ENCODE results near the gene CXCL10.
"Not testable (repeated sequence)": the region's sequence is repeated elsewhere in the genome, so short reads cannot be mapped to it uniquely, and the experiment has no call there.

CXCL10 gene

DNA sequence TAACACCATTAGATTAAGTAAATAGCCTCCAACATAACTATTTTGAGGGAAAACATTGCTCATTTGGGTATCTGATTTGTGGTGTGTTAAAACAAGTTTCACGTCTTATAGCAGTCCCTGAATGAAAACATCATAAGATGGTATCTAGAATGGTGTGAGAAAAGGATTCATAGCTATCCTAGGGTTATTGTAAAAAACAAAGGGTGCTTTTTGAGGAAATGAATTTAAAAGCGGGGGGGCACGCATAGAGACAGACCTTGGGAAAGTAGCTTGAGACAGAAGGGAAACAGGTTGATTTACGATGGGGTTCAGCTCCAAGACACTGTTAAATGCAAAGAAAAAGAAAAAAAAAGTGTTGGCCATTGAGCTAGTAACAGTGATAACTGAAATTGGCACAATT, 768 bp upstream of the CXCL10 start:
- no peak for DNase-seq

DNA sequence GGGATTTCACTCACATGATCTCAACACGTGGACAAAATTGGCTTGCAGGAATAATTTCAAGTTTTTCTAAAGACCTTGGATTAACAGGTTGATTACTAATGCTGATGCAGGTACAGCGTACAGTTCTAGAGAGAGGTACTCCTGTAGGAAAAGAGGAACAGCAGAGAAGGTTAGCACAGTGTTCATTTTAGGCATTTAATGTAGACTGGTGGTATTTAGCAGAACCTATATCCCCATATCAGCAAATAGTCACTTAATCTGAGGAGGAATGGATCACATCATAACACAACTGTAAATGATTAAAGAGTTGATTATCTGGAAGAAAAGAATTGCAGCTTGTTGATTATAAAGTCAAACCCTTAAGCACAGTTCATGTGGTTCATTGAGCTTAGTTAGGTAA, 620 bp downstream of the CXCL10 start:
- DNase-seq, result no peak

DNA sequence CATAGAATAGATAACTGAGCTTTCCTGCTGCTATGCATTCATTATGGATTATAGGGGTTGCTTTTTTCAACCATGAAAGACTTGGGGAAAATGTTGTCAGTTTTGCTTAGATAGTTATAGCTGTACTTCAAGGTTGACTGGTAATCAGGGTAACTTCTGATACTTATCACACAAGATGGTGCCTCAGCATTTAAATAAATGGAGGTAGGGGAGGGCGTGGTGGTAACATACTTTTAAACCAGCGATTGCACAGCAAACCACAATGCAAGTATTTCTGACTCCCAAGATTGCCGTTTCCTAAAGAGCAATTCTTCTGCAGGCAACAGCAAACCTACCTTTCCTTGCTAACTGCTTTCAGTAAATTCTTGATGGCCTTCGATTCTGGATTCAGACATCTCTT, 1.3 kb downstream of the CXCL10 start:
- DNase-seq, result no peak

DNA sequence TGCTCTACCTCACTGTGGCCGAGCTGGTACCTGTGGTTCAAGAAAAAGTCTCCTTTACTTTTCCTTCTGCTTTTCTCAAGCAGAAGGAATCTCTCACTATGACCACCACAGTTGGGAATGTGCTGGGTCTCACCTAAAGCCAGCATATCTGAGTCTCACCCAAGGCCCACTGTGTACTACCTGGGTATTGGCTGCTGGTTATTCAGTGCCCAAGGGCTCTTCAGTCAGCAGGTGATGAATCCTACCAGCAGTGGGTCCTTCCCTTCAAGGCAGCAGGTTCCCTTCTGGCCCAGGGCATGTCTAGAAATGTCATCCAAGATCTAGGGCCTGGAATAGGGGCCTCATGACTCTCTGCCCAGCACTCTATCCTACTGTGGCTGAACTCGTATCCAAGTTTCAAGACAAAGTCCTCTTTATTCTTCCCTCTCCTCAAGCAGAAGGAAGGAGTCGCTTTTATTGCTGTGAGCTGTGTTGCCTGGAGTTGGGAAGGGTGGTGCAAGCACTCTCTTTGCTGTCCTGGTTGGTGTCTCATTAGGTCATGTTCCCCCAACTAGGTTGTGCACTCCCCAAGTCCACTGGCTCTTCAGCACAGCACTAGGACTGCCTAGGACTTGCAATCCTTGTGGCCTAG, 6.1 kb downstream of the CXCL10 start:
- DNase-seq, result no peak

DNA sequence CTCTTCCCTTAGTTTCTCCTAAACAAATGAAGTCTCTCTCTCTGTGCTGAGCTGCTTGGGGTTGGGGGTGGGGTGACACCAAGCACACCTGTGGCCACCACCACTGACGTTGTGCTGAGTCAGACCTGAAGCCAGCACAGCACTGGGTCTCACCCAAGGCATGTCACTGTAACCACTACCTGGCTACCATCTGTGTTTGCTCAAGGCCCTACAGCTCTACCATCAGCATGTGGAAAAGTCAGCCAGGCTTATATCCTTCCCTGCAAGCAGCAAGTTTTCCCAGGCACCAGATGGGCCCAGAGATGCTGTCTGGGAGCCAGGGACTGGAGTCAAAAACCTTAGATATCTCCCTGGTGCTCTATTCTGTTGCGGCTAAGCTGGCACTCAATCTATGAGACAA, 6.9 kb downstream of the CXCL10 start:
- no peak for DNase-seq

DNA sequence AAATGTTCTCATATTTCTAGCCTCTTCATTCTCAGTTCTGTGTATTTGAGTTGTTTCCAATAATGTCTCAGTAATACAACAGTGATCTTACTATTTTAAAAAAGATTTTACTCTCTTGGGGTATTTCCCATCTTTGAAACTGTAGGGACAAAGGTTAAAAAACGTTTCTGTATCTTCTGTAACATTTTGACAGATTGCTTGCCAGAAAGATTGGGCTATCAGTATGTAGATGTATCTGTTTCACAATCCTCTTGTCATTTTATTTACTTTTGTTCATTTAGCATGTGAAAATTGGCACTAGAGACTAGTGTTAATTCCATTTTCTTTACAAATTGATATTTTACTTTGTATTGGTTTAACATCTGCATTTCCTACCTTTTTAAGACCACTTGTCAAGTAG, 9.8 kb downstream of the CXCL10 start:
- DNase-seq, result no peak

DNA sequence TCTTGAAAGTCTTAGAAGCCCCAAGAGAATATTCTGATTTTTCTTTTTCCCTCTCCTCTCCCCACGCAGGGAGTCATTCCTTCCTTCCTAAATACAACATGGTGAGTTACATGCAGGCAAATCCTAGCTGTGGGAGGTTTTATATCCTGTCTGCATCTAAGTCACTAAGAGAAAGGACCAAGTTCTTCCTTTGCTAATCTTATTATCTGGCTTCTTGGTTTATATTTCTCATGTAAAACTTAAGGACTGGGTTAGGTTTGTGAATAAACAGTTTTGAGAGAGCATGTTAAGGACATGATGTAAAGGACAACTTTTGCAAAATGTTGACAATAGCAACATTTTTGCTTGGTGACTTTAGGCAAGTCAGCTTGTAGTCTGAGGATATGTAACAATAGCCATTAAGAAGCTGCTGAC, 10.9 kb downstream of the CXCL10 start:
- DNase-seq, result no peak

DNA sequence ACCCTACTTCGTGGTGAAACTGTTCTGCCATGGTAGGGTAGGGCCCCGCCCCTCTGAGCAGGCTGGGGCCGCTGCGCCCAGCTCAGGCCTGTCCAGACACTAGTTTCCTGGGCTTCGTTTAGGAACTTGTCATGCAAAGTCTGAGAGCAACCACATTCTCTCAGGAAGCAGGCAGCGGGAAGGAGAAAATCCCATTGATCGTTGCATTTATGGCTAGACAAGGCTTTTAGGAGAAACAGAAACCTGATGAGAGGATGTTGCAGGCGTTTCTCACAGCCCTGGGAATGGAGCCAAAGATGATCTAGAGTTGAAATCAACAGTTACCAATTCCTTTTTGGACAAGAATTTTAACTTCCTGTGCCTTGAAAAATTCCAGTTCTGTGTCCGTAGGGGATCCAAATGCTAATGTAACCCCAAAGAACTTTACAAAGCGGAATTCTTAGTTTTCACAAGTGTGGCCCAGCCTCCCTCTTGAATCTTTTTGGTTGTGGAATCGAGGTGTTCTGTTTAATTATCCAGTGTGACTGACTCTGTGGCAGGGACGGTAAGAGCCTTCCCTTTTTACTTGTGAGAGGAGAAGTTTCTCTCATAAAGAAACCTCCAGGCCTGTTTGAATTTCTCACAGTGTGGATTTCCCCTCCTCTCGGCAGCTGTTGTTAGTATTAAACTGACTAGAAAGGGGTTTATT, 11.5 kb downstream of the CXCL10 start:
- no peak for DNase-seq

DNA sequence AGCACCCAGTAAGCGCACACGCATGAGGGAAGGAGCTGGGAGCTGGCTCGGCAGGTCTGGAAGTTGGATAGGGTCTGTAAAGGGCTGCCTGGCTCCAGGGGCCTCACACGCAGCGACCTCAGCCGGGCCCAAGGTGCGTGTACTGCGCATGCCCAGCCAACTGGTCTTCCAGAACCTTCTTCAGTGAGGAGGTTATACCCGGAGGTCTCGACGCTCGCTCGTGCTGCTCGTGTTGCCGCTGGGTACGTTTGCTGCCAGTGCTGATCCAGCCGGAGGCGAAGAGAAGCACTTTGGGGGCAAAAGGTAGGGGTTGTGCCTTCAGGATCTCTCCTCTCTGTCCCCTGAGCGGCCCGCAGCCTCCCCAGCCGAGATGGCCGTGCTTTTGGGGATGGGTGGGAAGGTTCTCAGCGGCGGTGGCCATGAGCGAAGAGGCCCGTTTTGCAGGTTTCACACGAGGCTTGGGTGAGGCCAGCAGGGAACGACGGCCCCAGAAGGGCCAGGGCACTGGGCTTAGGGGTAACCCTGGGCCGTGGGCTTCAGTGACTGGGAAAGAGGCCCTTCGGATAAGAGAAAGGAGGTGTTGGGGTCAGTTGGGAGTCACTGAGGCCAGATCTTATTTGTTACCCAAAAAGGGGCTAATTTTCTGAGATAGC, 12.2 kb downstream of the CXCL10 start:
- DNase-seq, result no peak

DNA sequence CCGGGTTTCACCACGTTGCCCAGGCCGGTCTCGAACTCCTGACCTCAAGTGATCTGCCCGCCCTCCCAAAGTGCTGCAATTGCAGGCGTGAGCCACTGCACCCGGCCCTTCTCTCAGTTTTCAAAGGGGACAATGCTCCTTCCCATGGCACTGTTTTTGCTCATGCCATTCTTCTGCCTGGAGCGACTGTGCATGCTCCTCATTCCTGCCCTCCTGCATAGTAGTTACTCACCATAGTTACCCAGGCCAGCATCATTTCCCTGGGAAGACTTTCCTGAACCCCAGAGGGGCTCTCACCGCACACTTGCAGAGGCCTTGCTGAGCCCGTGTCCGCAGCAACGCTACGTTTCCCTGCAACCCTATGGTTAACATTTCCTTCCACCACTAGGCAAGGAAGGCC, 12.7 kb downstream of the CXCL10 start:
- no peak for DNase-seq

DNA sequence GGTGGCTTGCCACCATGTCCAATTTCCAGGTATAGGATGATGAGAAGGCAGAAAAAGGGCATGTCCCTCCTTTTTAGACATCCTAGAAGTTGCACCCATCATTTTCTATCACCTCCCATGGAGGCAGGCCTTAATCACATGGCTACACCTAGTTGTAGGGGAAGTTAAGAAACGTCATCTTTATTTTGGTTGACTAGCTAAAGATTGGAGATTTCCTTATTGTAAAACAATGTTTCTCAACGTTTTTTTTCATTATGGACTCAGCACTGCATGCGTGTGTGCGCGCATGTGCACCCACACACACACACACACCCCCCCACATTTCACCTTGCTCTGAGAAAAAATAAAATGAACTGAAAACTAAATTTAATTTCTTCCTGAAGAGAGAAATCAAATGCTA, 14.0 kb downstream of the CXCL10 start:
- DNase-seq, result no peak

DNA sequence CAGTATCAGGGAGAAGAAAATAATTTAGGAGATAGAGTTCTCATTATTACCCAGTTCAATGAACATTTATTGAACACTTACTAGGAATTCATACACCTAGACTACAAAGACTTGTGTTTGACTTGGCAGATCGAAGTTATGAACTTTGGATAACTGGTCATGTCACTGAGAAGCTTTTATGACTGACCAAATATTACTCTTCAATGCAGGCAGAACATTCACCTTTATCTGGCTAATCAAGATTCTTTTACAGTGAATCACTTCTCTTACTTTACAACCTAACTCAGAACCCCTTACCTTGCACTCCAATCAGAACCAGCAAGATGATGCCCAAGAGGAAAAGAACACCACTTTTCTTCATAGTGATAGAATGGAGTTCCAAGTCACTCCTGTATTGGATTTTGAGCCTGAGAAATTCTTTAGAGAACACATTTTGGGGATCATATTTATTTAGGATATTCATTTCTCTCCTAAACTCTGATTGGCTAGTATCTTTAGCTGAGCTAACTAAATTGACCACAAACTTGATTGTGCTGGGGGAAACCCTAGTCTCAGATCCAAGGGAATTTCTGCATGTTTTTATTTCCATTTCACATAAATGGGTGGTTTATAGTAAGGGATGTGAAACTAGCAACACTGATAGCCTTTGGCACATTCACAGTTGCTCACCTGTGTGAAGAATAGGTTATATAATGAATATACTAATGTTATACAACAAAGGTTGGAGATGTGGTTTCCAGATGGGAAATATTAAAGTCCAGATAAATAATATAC, 16.0 kb downstream of the CXCL10 start, which contains the start of gene CXCL9:
Gene CXCL9 (minus strand): TSS at position 421 of the 774 bp plus-strand sequence. CDS start 60 bp downstream, at position 361.
- no peak for DNase-seq

DNA sequence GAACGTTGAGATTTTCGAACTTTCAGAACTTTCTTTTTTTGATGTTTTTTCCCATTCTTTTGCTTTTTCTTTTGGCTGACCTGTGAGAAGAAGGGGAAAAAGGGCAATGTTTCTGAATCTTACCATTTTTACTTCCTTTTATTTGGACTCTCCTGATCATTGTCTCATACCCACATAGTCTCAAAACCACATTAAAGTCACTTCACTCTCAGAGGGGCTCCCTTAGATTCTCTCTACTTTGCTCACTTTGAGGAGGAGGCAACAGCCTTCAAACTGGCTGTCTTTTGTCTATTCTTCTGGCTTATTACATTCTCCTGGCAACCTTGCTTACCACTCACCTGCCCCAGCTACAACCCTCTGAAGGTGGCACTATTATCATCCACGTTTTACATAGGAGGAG, 19.7 kb downstream of the CXCL10 start:
- no peak for DNase-seq

DNA sequence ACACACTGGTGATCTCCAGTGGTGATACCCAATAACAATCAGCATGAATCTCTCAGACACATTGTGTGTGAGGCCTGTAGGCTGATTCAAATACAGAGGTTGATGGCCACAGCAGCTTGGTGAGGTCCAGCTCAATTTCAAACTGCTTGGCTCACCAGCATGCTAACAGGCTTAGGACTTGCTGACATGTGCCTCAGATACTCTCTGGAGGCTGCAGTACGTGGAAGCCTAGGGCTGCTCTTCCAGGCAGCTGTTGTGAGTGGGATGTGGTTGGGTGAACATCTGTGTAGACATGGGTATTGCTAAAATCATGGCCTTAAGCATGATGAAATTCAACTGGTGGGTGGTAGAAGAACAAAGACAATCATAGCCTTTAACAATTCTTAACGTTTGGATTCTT, 20.3 kb downstream of the CXCL10 start:
- peak; percentile 96 for DNase-seq

DNA sequence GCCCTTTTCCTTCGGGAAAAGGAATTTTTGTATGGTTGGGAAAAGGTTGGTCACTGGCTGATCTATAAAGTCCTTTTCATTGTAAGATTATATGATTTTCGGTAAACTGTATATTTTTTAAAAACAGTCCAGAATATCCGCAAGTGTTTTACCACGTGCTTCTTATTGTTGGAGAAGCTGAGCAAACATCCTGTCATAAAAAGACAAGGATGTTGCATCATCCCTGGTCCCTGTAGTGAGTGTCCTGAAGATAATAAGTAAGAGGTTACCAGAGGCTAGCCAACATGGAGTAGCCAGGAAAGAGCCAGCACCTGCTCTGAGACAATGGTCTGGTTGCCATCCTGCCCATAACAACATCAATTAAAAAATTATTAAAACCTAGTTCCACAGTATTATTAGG, 21.1 kb downstream of the CXCL10 start:
- DNase-seq, result peak; percentile 87

DNA sequence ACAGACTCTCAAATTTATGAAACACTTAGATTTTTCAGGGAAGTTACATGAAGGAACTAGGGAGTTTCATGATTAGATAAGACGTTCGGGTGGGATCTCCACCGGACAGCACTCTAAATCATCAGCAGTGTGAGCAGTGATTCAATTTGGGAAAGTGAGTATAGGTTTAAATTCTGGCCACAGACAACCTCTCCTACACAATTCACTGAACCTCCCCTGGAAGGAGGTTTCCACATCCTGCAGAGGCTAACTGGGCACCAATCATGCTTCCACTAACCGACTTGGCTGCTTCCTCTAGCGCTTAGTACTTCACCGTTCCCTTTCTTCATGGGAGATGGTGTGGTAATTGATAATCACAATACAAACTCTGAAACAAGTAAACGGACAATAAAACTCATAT, 21.6 kb downstream of the CXCL10 start:
- peak; percentile 77 for DNase-seq

DNA sequence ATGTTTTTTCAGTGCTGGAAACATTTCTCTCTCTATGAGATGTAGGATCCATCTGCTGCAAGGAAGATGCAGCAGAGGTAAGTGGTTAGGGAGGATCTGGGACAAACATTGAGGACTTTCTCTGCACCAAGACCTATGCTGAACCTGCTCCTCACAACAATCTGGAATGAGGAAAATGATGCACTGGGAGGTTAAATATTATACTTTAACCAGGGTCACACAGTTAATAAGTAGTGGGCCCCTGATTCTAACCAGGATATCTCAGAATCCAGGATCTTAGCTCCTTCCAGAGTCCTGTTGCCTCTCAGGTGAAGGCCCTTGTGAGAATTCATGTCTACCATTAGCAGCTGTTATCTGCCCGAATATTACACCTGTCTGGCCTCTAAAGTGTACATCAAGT, 23.0 kb downstream of the CXCL10 start:
- DNase-seq, result no peak

DNA sequence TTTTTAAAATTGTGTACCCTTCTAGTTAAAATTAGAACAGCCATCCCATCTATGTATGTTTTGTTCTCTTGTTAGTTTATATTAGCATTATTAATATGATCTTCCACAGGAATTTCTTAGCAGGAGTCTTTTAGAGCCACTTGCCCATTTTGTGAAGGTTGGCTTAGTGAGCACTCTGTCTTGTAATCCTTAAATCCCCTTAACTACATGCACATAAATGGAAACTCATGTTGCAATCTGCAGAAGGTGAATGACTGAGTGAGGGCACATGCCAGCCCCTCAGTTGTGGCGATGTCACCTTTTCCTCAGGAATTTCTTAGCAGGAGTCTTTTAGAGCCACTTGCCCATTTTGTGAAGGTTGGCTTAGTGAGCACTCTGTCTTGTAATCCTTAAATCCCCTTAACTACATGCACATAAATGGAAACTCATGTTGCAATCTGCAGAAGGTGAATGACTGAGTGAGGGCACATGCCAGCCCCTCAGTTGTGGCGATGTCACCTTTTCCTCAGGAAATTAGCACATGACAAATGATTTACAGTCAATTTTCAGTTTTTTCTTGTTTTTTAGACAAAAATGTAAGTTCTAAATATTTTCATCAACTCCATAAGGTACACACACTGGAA, 24.7 kb downstream of the CXCL10 start:
- DNase-seq, result not testable (repeated sequence)

DNA sequence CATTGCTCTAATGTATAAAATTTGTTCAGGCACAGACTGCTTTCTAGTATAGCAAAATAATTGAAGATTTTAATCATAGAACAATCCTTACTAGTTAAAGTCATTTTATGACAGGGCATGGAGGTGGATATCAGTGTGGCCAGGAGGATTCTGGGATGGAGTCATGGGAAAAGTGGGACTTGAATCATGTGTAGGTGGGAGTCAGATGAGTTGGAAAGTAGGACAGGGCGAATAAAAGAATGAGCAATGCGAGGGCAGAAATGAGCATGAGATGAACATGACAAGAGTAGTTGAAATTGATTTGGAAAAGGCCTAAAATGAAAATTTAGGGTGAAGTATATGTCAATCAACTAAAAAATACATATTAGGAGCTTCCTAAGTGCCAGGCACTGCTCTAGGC, 25.4 kb downstream of the CXCL10 start:
- no peak for DNase-seq

DNA sequence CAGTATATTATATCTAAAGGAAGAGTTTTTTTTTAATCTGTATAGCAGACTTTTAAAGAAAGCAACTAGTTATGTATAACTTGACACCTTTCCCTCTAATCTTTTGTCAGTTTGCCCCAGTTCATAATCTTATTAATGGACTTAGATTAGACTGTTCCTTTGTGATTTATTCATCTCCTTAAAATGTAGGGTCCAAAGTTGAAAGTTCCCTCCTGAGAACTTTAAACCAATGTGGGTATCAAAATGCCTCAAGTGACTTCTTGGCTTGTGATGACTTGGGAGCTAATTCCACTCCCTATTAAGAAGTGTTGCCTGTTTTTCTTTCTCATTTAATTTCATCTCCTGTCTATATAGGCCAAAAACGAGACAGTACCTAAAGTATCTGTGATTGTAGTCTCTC, 26.2 kb downstream of the CXCL10 start:
- no peak for DNase-seq

DNA sequence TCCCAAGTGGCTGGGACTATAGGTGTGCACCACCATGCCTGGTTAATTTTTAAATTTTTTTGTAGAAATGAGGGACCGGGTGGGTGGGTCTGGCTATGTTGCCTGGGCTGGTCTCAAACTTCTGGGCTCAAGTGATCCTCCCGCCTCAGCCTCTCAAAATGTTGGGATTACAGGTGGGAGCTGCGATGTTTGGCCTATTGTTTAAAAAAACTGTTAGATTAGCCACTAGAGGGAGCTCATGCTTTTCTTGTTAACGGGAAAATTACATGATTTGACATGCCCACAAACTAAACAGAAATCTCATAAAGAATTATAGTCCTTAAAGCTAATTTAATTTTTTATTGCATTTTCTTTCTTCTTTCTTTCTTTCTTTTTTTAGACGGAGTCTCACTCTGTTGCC, 27.6 kb downstream of the CXCL10 start:
- DNase-seq, result no peak

DNA sequence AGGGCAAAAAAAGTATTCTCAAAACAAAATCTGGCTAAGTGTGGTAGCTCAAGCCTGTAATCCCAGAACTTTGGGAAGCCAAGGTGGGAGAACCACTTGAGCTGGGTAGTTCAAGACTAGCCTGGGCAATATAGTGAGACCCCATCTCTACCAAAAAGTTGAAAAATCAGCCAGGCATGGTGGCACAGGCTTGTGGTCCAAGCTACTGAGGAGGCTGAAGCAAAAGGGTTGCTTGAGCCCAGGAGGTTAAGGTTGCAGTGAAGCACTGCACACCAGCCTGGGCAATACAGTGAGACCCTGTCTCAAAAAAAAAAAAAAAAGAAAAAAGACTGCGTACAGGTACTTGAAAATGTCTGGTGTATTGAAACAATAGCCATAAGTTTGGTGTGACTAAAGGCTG, 30.8 kb downstream of the CXCL10 start:
- DNase-seq, result no peak

DNA sequence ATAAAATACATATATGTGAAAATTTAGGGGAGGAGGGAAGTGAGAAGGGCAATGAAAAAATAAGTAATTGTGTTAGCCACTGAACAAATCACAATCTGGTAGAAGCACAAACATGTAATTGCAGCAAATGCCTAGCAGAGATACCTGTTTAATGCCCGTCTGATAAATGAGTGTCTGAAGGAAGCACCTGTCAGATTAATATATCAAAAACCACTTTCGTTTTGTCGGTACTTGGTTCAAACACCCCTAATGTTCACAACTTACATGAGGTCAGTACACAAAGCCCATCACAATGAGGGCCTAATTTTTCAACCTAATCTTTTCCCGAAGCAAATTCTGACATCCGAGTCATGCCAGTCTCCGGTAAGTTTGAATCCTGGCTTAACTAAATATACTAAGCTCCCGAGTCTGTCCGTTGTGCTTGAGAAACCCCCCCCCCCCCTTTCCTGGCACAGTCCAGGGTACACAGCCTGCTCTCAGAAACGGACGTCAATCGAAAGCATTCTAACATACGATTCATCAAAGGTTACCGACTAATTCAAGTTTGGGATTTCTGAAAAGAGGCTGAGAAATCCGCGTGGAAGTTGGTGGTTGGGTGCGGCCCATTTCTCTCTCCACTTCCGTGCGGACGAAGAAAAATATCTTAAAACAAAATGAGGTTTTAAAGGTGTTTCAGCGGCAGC, 33.3 kb downstream of the CXCL10 start:
- no peak for DNase-seq

Measured in GF-D8 (cell line).